ENCODE results near the gene CST5. TPM values are rescaled to one million over a fixed set of nuclear protein-coding genes. Genes with fewer than 3 reads are reported as not detected.

The CST5 gene, protein sequence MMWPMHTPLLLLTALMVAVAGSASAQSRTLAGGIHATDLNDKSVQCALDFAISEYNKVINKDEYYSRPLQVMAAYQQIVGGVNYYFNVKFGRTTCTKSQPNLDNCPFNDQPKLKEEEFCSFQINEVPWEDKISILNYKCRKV
- total RNA-seq (ENCODE audit: unreplicated experiment): not detected
- long read RNA-seq: 0 reads

GRCh38 chr20:23879328-23879798 is at the start of gene CST5:
Gene CST5, minus strand, starts transcription at chr20:23879748. Its CDS starts 72 bp downstream, at chr20:23879676.
- Mint-ChIP-seq H3K27me3 (ENCODE audit: unreplicated experiment) (peaks cover 7% of the 10 kb centered on the region), H3K9me3 (ENCODE audit: unreplicated experiment) (no peaks in the 10 kb centered on the region), H3K4me1 (ENCODE audit: unreplicated experiment) (peaks cover 19% of the 10 kb centered on the region), H3K27ac (ENCODE audit: unreplicated experiment) (no peak within 1 kb of the TSS), H3K4me3 (ENCODE audit: unreplicated experiment) (no peak within 1 kb of the TSS), H3K36me3 (ENCODE audit: low read depth, unreplicated experiment) (no peaks in the 10 kb centered on the region)
- no peak for DNase-seq (ENCODE audit: low spot score)
- TF ChIP-seq, protein P1, sequence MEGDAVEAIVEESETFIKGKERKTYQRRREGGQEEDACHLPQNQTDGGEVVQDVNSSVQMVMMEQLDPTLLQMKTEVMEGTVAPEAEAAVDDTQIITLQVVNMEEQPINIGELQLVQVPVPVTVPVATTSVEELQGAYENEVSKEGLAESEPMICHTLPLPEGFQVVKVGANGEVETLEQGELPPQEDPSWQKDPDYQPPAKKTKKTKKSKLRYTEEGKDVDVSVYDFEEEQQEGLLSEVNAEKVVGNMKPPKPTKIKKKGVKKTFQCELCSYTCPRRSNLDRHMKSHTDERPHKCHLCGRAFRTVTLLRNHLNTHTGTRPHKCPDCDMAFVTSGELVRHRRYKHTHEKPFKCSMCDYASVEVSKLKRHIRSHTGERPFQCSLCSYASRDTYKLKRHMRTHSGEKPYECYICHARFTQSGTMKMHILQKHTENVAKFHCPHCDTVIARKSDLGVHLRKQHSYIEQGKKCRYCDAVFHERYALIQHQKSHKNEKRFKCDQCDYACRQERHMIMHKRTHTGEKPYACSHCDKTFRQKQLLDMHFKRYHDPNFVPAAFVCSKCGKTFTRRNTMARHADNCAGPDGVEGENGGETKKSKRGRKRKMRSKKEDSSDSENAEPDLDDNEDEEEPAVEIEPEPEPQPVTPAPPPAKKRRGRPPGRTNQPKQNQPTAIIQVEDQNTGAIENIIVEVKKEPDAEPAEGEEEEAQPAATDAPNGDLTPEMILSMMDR (IDR thresholded peaks at IDR 0.05; ENCODE audit: unreplicated experiment): no peak

- H3K9me3 Mint-ChIP-seq (ENCODE audit: unreplicated experiment): peaks cover 7% of the 10 kb centered on the region
- peaks cover 10% of the 10 kb centered on the region for H3K36me3 Mint-ChIP-seq (ENCODE audit: low read depth, unreplicated experiment)
- no peak overlapping the region for H3K27ac Mint-ChIP-seq (ENCODE audit: unreplicated experiment)
- TF ChIP-seq, protein P1 (IDR thresholded peaks at IDR 0.05; ENCODE audit: unreplicated experiment): no peak
- peaks cover 2% of the 10 kb centered on the region for H3K27me3 Mint-ChIP-seq (ENCODE audit: unreplicated experiment)
- no peak overlapping the region for H3K4me3 Mint-ChIP-seq (ENCODE audit: unreplicated experiment)
- DNase-seq (ENCODE audit: low spot score): no peak
- peaks cover 18% of the 10 kb centered on the region for H3K4me1 Mint-ChIP-seq (ENCODE audit: unreplicated experiment)
Measured at GRCh38 chr20:23928788-23929187, 49.2 kb upstream of the CST5 start.

- peaks cover 10% of the 10 kb centered on the region for H3K36me3 Mint-ChIP-seq (ENCODE audit: low read depth, unreplicated experiment)
- H3K27ac Mint-ChIP-seq (ENCODE audit: unreplicated experiment): no peak overlapping the region
- no peak overlapping the region for H3K4me3 Mint-ChIP-seq (ENCODE audit: unreplicated experiment)
- TF ChIP-seq, protein P1 (IDR thresholded peaks at IDR 0.05; ENCODE audit: unreplicated experiment): no peak
- peaks cover 2% of the 10 kb centered on the region for H3K27me3 Mint-ChIP-seq (ENCODE audit: unreplicated experiment)
- H3K9me3 Mint-ChIP-seq (ENCODE audit: unreplicated experiment): peaks cover 7% of the 10 kb centered on the region
- H3K4me1 Mint-ChIP-seq (ENCODE audit: unreplicated experiment): peaks cover 18% of the 10 kb centered on the region
- no peak for DNase-seq (ENCODE audit: low spot score)
Measured at GRCh38 chr20:23928353-23928752, 48.8 kb upstream of the CST5 start.

DNA sequence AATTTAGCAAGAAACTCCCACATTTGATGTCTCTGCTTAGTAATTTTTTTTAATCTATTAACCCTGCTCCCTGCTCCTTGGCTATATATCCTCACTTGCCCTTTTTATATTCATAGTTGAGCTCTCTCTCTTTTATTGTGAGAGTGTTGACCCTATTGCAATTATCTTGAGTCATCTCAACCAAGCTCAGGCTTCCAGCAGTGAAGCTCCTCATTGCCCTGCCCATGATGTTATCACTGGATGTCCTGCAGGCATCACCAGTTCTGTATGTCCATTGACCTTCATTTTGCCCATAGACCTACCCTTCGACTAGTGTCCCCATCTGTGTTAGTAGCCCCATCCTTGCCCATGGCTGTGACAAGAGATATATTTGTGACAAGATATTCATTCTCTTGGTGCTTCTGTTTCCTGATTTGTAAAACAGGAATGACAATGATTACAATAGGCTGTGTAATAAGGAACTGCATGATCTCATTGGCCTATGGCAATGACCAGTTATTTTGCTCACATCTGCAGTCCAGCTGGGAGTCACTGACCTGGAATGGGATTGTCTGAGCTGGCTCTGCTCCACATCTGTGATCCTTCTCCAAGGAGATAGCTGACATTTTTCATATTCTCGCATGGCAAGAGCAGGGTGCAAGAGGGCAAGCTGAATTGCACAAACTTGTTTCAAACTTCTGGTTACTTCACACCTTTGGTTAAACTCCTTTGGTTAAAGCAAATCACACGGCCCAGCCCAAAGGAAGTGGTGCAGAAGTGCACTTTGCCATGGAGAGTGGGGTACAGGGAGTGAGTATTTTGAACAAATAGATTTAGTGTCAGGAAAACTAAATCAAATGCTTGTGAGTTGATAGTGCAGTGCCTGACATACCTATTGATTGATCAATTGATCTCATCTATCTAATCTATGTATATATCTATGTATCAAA is 47.7 kb upstream of the CST5 start:
- TF ChIP-seq, protein P1 (IDR thresholded peaks at IDR 0.05; ENCODE audit: unreplicated experiment): no peak
- Mint-ChIP-seq H3K27ac (ENCODE audit: unreplicated experiment) (no peak overlapping the region), H3K27me3 (ENCODE audit: unreplicated experiment) (peaks cover 2% of the 10 kb centered on the region), H3K36me3 (ENCODE audit: low read depth, unreplicated experiment) (peaks cover 10% of the 10 kb centered on the region), H3K4me1 (ENCODE audit: unreplicated experiment) (peaks cover 18% of the 10 kb centered on the region), H3K4me3 (ENCODE audit: unreplicated experiment) (no peak overlapping the region), H3K9me3 (ENCODE audit: unreplicated experiment) (peaks cover 7% of the 10 kb centered on the region)
- no peak for DNase-seq (ENCODE audit: low spot score)

GRCh38 chr20:23926526-23926880 is 47.0 kb upstream of the CST5 start:
- peaks cover 7% of the 10 kb centered on the region for H3K9me3 Mint-ChIP-seq (ENCODE audit: unreplicated experiment)
- DNase-seq (ENCODE audit: low spot score): no peak
- H3K4me3 Mint-ChIP-seq (ENCODE audit: unreplicated experiment): no peak overlapping the region
- peaks cover 10% of the 10 kb centered on the region for H3K36me3 Mint-ChIP-seq (ENCODE audit: low read depth, unreplicated experiment)
- TF ChIP-seq, protein P1 (IDR thresholded peaks at IDR 0.05; ENCODE audit: unreplicated experiment): no peak
- H3K27me3 Mint-ChIP-seq (ENCODE audit: unreplicated experiment): peaks cover 2% of the 10 kb centered on the region
- no peak overlapping the region for H3K27ac Mint-ChIP-seq (ENCODE audit: unreplicated experiment)
- peaks cover 18% of the 10 kb centered on the region for H3K4me1 Mint-ChIP-seq (ENCODE audit: unreplicated experiment)

All from endothelial cell (in vitro differentiated cells).